LNCaP clone FGC (cell line): ENCODE data around the gene LUZP2.

ENCODE experiments used
- DNase-seq: peaks from one replicate; pipeline ENCODE4 v3.0.0-alpha.2; 2011; ENCODE audit warnings: low read depth
- H3K4me3 ChIP-seq: 2 replicates; pipeline ENCODE4 v1.5.1; 2011; ENCODE audit warnings: mild to moderate bottlenecking, low read depth, low read length, control low read depth
- CTCF ChIP-seq: IDR thresholded peaks from 2 replicates; pipeline ENCODE4 v1.5.1; 2012; ENCODE audit warnings: mild to moderate bottlenecking; ENCODE audit not compliant: control insufficient read depth, insufficient read depth; ENCODE audit errors: extremely low read depth

The LUZP2 gene

GRCh38 chr11:24496736-24497725, at the start of gene LUZP2:
Gene LUZP2 (plus strand): TSS chr11:24497053.
- DNase-seq: peak; percentile 76
- peak within 1 kb of the TSS; percentile 90 for H3K4me3 ChIP-seq
- peak; percentile 42 for TF ChIP-seq CTCF

GRCh38 chr11:24453129-24453718, 43.6 kb upstream of the LUZP2 start:
- no peak overlapping the region for H3K4me3 ChIP-seq
- TF ChIP-seq CTCF: no peak
- no peak for DNase-seq

- no peak overlapping the region for H3K4me3 ChIP-seq
- TF ChIP-seq CTCF: no peak
- DNase-seq: peak; percentile 72
These were observed 38.9 kb upstream of the LUZP2 start for GRCh38 chr11:24457985-24458384.

GRCh38 chr11:24470431-24470830, 26.4 kb upstream of the LUZP2 start:
- no peak for DNase-seq
- TF ChIP-seq CTCF: no peak
- no peak overlapping the region for H3K4me3 ChIP-seq

- no peak for TF ChIP-seq CTCF
- no peak overlapping the region for H3K4me3 ChIP-seq
- no peak for DNase-seq
These were observed 25.8 kb upstream of the LUZP2 start for GRCh38 chr11:24471084-24471483.

- no peak for DNase-seq
- TF ChIP-seq CTCF: no peak
- no peak overlapping the region for H3K4me3 ChIP-seq
These were observed 18.1 kb upstream of the LUZP2 start for GRCh38 chr11:24478718-24479117.

GRCh38 chr11:24489477-24489876, 7.4 kb upstream of the LUZP2 start:
- no peak overlapping the region for H3K4me3 ChIP-seq
- no peak for TF ChIP-seq CTCF

More at GRCh38 chr11:24489477-24489876, 7.4 kb upstream of the LUZP2 start:
- DNase-seq: no peak
